Adipocyte (in vitro differentiated cells): ENCODE data around the gene SLC16A12.
A peak's percentile ranks its signal among the peaks of the same experiment; 100 is the strongest.

Experiments
- DNase-seq: peaks from one replicate; pipeline ENCODE4 v3.0.0-alpha.2; 2015; ENCODE audit warnings: low read depth
- H3K27me3 ChIP-seq: replicated peaks from 2 replicates; pipeline ENCODE4 v1.7.0; 2013; ENCODE audit warnings: mild to moderate bottlenecking, low read length, moderate library complexity; ENCODE audit not compliant: control insufficient read depth, insufficient read depth
- H3K36me3 ChIP-seq: 2 replicates; pipeline ENCODE4 v1.7.0; 2013; ENCODE audit warnings: low read length, mild to moderate bottlenecking, moderate library complexity; ENCODE audit not compliant: control insufficient read depth, insufficient read depth, severe bottlenecking
- H3K4me1 ChIP-seq: 2 replicates; pipeline ENCODE4 v1.7.0; 2013; ENCODE audit warnings: mild to moderate bottlenecking, low read length, moderate library complexity; ENCODE audit not compliant: control insufficient read depth, insufficient read depth
- H3K4me3 ChIP-seq: 2 replicates; pipeline ENCODE4 v1.7.0; 2013; ENCODE audit warnings: mild to moderate bottlenecking, low read length, moderate library complexity
- H3K9ac ChIP-seq: 2 replicates; pipeline ENCODE4 v1.7.0; 2013; ENCODE audit warnings: mild to moderate bottlenecking, low read length, moderate library complexity
- H3K9me3 ChIP-seq: 2 replicates; pipeline ENCODE4 v1.7.0; 2013; ENCODE audit warnings: mild to moderate bottlenecking, low read length, moderate library complexity; ENCODE audit not compliant: control insufficient read depth

The SLC16A12 gene

DNA sequence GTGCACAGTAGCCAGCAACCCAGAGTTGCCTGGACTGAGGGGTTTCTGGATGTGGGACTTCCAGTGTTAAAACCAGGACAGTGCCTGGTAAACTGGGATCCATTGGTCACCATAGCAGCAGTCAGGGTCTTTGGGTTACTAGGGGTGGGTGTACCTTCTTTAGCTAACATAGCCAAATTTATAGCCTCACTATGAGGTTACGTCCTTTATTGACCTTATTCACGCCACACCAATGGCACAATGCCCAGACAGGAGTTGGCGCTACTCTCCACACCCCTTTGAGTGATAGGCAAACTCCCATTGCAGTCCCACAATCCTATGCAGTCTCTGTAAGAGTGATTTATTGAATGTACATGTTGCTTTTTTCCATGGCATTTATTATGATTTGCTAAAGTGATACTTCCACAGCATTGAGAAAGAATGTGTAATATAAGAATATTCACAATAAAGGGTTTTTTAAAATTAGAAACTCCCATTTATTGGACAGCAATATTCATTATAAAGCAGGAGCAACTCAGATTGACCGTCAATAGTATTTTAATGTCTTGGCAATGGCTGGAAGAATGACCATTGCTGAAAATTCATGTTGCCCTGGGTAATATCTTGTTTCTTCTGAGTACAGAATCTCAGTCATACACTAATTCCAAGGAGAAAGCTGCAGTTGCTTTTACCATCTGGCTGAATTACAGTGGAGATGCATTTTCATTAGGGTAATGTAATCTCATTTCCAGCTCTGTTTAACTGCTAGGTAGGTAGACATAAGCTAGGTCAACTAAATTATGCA, 95.0 kb downstream of the SLC16A12 start:
- no peak for DNase-seq
- no peaks in the 10 kb centered on the region for H3K27me3 ChIP-seq
- H3K9ac ChIP-seq = no peak overlapping the region
- H3K36me3 ChIP-seq = no peaks in the 10 kb centered on the region
- no peaks in the 10 kb centered on the region for H3K4me1 ChIP-seq
- H3K9me3 ChIP-seq = no peaks in the 10 kb centered on the region
- no peak overlapping the region for H3K4me3 ChIP-seq

DNA sequence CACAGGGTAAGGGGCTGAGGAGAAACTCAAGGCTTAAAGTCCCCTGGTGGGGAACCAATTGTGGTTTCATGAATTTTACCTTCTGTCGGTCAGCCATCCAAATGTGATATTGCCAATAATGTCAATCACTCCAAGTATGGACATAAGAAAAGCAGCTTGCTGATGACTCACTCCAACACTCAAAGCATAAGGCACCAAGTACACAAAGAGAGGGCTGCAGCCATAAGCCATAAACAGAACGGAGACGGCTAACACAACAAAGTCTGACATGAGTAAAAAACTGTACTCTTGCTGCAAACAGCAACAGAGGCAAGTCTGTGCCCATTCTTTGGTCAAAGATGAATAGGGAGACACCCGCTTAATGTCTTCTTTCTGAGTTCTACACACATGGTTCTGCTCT, 96.9 kb downstream of the SLC16A12 start:
- Histone ChIP-seq H3K36me3 (no peaks in the 10 kb centered on the region), H3K4me1 (no peaks in the 10 kb centered on the region), H3K9me3 (no peaks in the 10 kb centered on the region), H3K4me3 (no peak overlapping the region), H3K27me3 (no peaks in the 10 kb centered on the region), H3K9ac (no peak overlapping the region)
- DNase-seq = no peak

DNA sequence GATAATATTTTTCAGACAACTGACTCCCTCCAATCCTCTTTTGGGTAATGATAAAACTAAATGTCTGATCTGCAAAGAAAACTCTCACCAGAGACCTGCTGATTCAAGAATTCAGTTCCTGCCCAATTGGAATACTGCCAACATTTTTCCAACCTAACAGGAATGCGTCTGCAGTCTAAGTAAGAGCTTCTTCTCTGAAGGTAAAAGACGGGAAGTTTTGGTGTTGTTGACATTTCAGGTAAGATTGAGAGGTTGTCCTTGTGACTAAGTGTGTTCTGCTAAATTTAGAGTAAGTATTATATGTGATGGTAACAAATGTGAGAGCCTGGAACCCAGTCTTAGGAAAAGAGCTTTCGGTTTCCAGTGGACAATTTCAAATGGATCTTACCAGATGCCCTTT, 103.4 kb downstream of the SLC16A12 start:
- peak; percentile 40 for DNase-seq
- Histone ChIP-seq H3K27me3 (no peaks in the 10 kb centered on the region), H3K9me3 (no peaks in the 10 kb centered on the region), H3K9ac (no peak overlapping the region), H3K36me3 (no peaks in the 10 kb centered on the region), H3K4me3 (no peak overlapping the region), H3K4me1 (peaks cover 21% of the 10 kb centered on the region)

DNA sequence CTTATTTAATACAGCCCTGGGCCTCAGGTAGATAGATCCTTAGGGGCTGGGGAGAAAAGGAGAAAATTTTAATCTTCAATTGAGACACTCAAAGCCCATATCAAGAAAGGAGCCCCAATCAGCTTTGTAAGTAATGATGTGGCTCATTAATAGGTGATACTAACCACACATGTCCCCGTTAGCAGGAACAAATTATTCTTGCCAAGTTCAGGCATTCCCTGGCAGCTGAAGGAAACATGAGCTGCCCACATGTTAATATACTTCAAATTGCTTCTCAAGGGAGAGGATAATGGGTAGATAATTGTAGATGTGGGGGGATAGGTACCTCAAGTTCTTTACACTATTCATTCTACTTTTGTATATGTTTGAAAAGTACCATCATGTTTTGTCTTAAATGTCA, 106.5 kb downstream of the SLC16A12 start:
- no peak overlapping the region for H3K4me3 ChIP-seq
- H3K9me3 ChIP-seq = no peaks in the 10 kb centered on the region
- no peaks in the 10 kb centered on the region for H3K36me3 ChIP-seq
- H3K27me3 ChIP-seq = no peaks in the 10 kb centered on the region
- DNase-seq = no peak
- no peak overlapping the region for H3K9ac ChIP-seq
- H3K4me1 ChIP-seq = peaks cover 27% of the 10 kb centered on the region

DNA sequence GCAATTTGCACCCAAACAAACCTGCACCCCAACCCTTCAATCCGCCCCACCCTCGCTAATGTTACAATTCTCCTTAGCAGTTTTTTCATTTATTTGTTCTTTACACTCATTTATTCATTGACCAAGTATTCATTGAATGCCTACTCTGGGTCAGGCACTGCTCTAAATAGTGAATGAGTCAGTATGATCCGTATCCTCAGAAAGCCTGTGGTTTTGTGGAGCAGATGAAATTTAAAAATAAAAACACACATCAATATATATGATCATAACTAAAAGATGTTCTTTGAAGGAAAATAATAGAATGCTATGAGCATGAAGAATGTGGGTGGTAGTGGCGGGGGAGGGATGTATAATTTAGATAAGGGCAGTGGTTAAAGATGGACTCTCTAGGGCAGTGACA, 107.8 kb downstream of the SLC16A12 start:
- Histone ChIP-seq H3K9ac (no peak overlapping the region), H3K4me1 (peaks cover 27% of the 10 kb centered on the region), H3K36me3 (no peaks in the 10 kb centered on the region), H3K27me3 (no peaks in the 10 kb centered on the region), H3K4me3 (no peak overlapping the region), H3K9me3 (no peaks in the 10 kb centered on the region)
- peak; percentile 75 for DNase-seq

DNA sequence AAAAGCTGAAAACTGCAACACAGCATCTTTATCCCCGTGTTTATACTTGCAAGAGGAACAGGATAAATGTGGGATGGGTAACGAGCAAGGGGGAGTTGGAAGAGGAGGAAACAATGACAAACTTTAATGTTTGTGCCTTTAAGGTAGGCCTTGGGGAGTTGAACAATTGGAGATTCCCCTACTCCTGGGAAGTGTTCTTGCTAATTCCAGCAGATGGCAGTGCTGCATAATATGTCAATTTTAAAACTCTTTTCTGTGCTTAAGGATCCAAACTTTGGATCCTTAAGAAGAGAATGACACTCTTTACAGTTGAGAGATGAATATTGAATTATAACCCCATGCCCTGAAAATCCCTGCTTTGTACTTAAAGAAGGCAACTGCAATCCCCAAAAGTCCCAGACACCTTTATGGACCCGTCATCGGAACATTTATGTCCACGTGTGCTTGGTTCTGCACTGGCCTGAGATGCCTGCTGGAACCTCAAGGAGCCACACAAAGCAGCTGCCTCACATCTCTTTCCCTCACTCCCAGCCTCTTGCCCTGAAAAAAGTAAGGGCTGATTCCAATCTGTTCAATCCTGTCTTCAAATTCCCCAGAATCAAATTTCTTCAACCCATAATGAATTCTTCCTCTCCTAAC, 109.0 kb downstream of the SLC16A12 start:
- Histone ChIP-seq H3K36me3 (no peaks in the 10 kb centered on the region), H3K9me3 (no peaks in the 10 kb centered on the region), H3K4me1 (peaks cover 24% of the 10 kb centered on the region), H3K27me3 (no peaks in the 10 kb centered on the region), H3K4me3 (no peak overlapping the region), H3K9ac (peak overlapping the region; percentile 40)
- DNase-seq = peak; percentile 81

DNA sequence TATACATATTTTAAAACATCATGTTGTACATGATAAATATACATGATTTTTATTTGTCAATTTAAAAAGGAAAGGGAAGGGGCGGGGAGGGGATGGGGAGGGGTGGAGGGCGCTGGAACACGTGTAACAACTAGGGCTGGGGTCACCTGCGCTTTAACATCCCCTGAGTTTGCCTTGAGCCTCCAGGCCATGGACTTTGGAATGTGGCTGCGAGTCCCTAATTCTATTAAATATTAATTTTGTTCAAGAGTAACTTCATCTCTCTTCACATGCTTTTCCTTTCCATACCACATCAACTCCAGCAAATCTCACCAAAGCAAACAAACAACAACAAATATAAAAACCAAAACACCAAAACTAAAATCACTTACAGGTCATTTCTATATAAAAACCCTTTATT, 110.4 kb downstream of the SLC16A12 start:
- Histone ChIP-seq H3K9me3 (no peaks in the 10 kb centered on the region), H3K36me3 (peaks cover 4% of the 10 kb centered on the region), H3K4me1 (peaks cover 24% of the 10 kb centered on the region), H3K4me3 (no peak overlapping the region), H3K9ac (no peak overlapping the region), H3K27me3 (no peaks in the 10 kb centered on the region)
- DNase-seq = no peak

DNA sequence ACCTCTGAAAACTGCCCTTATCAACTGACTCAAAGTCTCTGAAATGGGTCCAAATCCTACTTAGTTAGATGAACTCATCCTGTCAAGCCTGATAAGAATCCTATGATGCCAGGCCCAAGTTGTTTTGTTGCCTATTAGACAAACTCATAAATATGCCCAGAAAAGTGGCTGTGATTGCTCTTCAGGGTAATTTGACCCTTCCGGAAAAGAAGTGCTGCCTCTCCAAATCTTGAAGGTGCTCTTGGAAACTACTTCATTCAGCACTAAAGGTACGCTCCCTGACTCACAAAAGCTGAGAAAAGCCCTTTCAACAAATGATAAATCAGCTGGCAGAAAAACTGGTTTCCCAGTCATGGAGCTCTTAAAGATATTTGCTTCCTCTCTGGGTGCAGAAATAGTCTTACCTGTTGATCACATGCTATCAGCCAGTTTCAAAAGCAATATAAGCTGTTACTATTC, 114.3 kb downstream of the SLC16A12 start:
- Histone ChIP-seq H3K9me3 (no peaks in the 10 kb centered on the region), H3K27me3 (no peaks in the 10 kb centered on the region), H3K4me1 (peaks cover 4% of the 10 kb centered on the region), H3K36me3 (peaks cover 18% of the 10 kb centered on the region), H3K4me3 (no peak overlapping the region), H3K9ac (no peak overlapping the region)
- no peak for DNase-seq

DNA sequence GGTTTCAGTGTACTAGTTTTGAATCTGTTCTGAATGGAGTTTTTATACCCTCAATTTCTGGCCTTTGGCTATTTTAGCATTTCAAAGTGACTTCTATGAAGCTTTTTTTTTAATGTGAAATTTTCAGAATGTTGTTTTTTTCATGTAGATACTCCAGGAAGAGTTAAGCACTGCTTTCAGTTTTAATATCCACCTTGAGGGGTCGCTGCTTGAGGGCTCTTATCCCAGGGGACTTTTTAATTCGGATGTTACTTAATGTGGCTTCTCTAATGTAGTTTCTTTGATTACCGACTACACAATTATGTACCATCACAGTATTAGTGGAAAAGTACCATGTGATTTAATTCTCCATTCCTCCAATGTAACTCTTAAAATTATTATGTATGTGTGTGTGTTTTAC, 115.8 kb downstream of the SLC16A12 start:
- Histone ChIP-seq H3K4me1 (peaks cover 9% of the 10 kb centered on the region), H3K9me3 (no peaks in the 10 kb centered on the region), H3K36me3 (peaks cover 18% of the 10 kb centered on the region), H3K4me3 (no peak overlapping the region), H3K9ac (no peak overlapping the region), H3K27me3 (no peaks in the 10 kb centered on the region)
- DNase-seq = peak; percentile 68

DNA sequence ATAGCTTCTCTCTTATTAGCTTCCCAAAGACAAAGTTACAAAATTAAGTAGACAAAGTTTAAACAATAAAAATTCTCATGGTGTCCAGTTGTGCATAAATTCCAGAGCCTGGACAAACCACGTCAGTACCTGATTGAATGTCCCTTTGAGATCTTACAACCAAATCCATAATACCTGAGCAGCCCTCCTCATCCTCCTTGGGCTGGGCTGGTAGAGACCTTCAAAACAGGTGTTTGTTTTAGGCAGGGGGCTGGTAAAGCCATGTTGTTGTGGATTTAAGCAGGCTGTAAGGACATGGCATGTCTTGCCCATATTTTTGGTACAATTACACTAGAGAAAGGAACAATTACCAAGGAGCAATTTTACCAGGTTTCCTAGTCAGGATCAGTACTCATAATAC, 118.9 kb downstream of the SLC16A12 start:
- no peaks in the 10 kb centered on the region for H3K9me3 ChIP-seq
- H3K27me3 ChIP-seq = no peaks in the 10 kb centered on the region
- H3K4me3 ChIP-seq = no peak overlapping the region
- DNase-seq = no peak
- peaks cover 13% of the 10 kb centered on the region for H3K4me1 ChIP-seq
- peaks cover 18% of the 10 kb centered on the region for H3K36me3 ChIP-seq
- no peak overlapping the region for H3K9ac ChIP-seq

DNA sequence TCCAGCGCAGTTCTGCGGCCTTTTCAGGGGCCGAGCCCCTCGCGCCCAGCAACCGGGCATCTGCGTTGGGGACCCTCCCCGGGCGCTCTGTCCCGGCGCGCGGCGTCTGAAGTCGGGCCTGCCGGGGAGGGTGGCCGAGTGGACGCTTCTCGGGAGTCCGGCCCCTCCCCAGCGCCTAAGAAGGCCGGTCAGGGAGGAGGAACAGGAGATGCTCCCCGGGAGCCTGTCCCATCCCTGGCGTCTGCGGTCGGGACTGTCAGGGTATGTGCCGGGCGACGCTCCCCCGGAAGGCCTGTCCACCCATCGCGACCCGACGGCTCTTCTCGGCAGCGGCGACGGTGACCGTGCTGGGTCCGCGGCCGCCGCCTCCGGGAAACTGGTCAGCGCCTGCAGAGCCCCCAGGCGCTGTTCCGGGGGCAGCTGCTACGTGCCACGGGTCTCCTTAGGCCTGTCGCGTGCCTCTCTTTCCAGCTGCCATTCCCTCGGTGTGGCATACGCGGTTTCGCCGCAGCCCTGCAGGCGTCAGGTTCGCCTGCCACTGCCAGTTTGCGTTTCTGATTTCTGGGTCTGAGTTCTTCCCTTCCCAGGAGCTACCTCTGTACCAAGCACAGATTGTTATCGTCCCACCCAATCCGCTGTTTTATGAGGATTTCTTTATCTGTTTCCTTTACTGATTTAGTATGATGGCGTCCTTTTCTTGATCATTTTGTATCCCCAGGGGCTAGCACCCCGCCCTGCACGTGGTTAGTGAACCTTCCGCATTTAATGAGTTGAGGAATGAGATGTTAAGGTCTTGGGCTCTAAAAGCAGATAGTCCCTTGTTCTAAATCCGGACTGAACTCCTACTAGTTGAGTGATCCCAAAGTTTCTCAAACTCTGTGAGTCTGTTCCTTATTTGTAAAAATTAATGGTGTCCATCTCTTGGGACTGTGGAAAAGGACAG, 120.2 kb downstream of the SLC16A12 start:
- Histone ChIP-seq H3K9ac (peak overlapping the region; percentile 93), H3K27me3 (no peaks in the 10 kb centered on the region), H3K4me3 (peak overlapping the region; percentile 98), H3K4me1 (peaks cover 13% of the 10 kb centered on the region), H3K36me3 (peaks cover 14% of the 10 kb centered on the region), H3K9me3 (no peaks in the 10 kb centered on the region)
- peak; percentile 74 for DNase-seq
